Liver (tissue), 9 donors: ENCODE results near the gene IFT80. TPM values are rescaled to one million over a fixed set of nuclear protein-coding genes. Genes with fewer than 3 reads are reported as not detected.

ENCODE experiments used
- DNase-seq: peaks from one replicate; pipeline ENCODE4 v3.0.0-alpha.2; 2017; ENCODE audit warnings: low spot score
- H3K27ac ChIP-seq, 2 donors: one replicate each; pipeline ENCODE4 v1.7.0; 2013; ENCODE audit warnings: inconsistent platforms in 2 of 2, low read length in 2 of 2, control low read depth in 1 of 2, low read depth in 1 of 2, mild to moderate bottlenecking in 1 of 2
- H3K27me3 ChIP-seq, 4 donors: one replicate each; pipeline versions ENCODE4 v1.6.1 to v1.7.0; 2013; ENCODE audit warnings: low read length in 3 of 4, inconsistent platforms in 1 of 4, mild to moderate bottlenecking in 1 of 4, moderate library complexity in 1 of 4; ENCODE audit not compliant: control insufficient read depth in 4 of 4, insufficient read depth in 4 of 4
- H3K36me3 ChIP-seq, 4 donors: one replicate each; pipeline versions ENCODE4 v1.6.1 to v1.7.0; 2013; ENCODE audit warnings: low read length in 3 of 4, mild to moderate bottlenecking in 3 of 4, low read depth in 1 of 4, moderate library complexity in 1 of 4; ENCODE audit not compliant: control insufficient read depth in 4 of 4, insufficient read depth in 3 of 4
- H3K4me1 ChIP-seq, 4 donors: one replicate each; pipeline versions ENCODE4 v1.6.1 to v1.7.0; 2013; ENCODE audit warnings: low read length in 3 of 4, mild to moderate bottlenecking in 3 of 4, moderate library complexity in 1 of 4; ENCODE audit not compliant: control insufficient read depth in 4 of 4, insufficient read depth in 4 of 4
- H3K4me3 ChIP-seq, 3 donors: one replicate each; pipeline versions ENCODE4 v1.6.1 to v1.7.0; 2013; ENCODE audit warnings: low read length in 3 of 3, control low read depth in 1 of 3, low read depth in 1 of 3, mild to moderate bottlenecking in 1 of 3
- H3K9ac ChIP-seq, 2 donors: one replicate each; pipeline ENCODE4 v1.7.0; 2013; ENCODE audit warnings: low read length in 2 of 2, mild to moderate bottlenecking in 2 of 2, moderate library complexity in 2 of 2, control low read depth in 1 of 2, low read depth in 1 of 2
- H3K9me3 ChIP-seq, 4 donors: one replicate each; pipeline versions ENCODE4 v1.6.1 to v1.7.0; 2013; ENCODE audit warnings: low read length in 3 of 4; ENCODE audit not compliant: control insufficient read depth in 4 of 4
- EGR1 ChIP-seq, 2 donors: IDR thresholded peaks; 2 replicates each; pipeline ENCODE4 v1.6.1; 2016 to 2018; ENCODE audit warnings: antibody characterized with exemption in 2 of 2, low read depth in 2 of 2
- FOXA1 ChIP-seq: IDR thresholded peaks from 2 replicates; pipeline ENCODE4 v1.6.1; 2016; ENCODE audit warnings: antibody characterized with exemption
- FOXA2 ChIP-seq: IDR thresholded peaks from 2 replicates; pipeline ENCODE4 v1.6.1; 2016; ENCODE audit warnings: antibody characterized with exemption
- GABPA ChIP-seq, 2 donors: IDR thresholded peaks in 1 of 2; conservative IDR thresholded peaks in 1 of 2; 2 replicates each; pipeline ENCODE4 v1.6.1; 2016; ENCODE audit warnings: antibody characterized with exemption in 2 of 2, mild to moderate bottlenecking in 1 of 2, moderate library complexity in 1 of 2
- HNF4A ChIP-seq, 2 donors: conservative IDR thresholded peaks; 2 replicates each; pipeline ENCODE4 v1.6.1; 2016; ENCODE audit warnings: antibody characterized with exemption in 2 of 2, mild to moderate bottlenecking in 2 of 2
- HNF4G ChIP-seq: IDR thresholded peaks from 2 replicates; pipeline ENCODE4 v1.6.1; 2016; ENCODE audit warnings: antibody characterized with exemption
- JUND ChIP-seq, 2 donors: IDR thresholded peaks; 2 replicates each; pipeline ENCODE4 v1.6.1; 2016; ENCODE audit warnings: antibody characterized with exemption in 2 of 2
- NR2F2 ChIP-seq: IDR thresholded peaks from 2 replicates; pipeline ENCODE4 v1.6.1; 2016; ENCODE audit warnings: antibody characterized with exemption
- RAD21 ChIP-seq, 2 donors: IDR thresholded peaks; 2 replicates each; pipeline ENCODE4 v1.6.1; 2016; ENCODE audit warnings: antibody characterized with exemption in 2 of 2, mild to moderate bottlenecking in 2 of 2
- REST ChIP-seq: IDR thresholded peaks from 2 replicates; pipeline ENCODE4 v1.6.1; 2016; ENCODE audit warnings: antibody characterized with exemption, mild to moderate bottlenecking
- RXRA ChIP-seq, 2 donors: IDR thresholded peaks; 2 replicates each; pipeline ENCODE4 v1.6.1; 2017 to 2018; ENCODE audit warnings: antibody characterized with exemption in 2 of 2, mild to moderate bottlenecking in 1 of 2
- SP1 ChIP-seq: IDR thresholded peaks from 2 replicates; pipeline ENCODE4 v1.6.1; 2018; ENCODE audit warnings: antibody characterized with exemption, mild to moderate bottlenecking
- TAF1 ChIP-seq: conservative IDR thresholded peaks from 2 replicates; pipeline ENCODE4 v1.6.1; 2016; ENCODE audit warnings: antibody characterized with exemption, mild to moderate bottlenecking
- YY1 ChIP-seq: IDR thresholded peaks from 2 replicates; pipeline ENCODE4 v1.6.1; 2016; ENCODE audit warnings: antibody characterized with exemption, mild to moderate bottlenecking
- polyA plus RNA-seq, 2 donors: library from polyadenylated mRNA; stranded (reverse) in 1 of 2; unstranded in 1 of 2; fragments of 200-250 nt in 1 of 2; fragments of >200 nt in 1 of 2; fragmentation: Nextera tagmentation in 1 of 2; extraction: Ambion mirVana in 1 of 2; gene quantifications; one replicate each; pipeline versions ENCODE4 v1.2.1 to v1.2.3, GENCODE V29; 2013 to 2015
- total RNA-seq, 2 donors: library from RNA; depleted of rRNA; stranded (reverse); fragments of >200 nt; gene quantifications; one replicate each; pipeline ENCODE4 v1.2.3, GENCODE V29; 2014
- TF ChIP-seq, protein P1 (sequence below): IDR thresholded peaks from 2 replicates; pipeline ENCODE4 v1.6.1; 2016; ENCODE audit warnings: antibody characterized with exemption
- TF ChIP-seq, protein P2 (sequence below): IDR thresholded peaks from 2 replicates; pipeline ENCODE4 v1.6.1; 2016; ENCODE audit warnings: antibody characterized with exemption
- TF ChIP-seq, protein P3 (sequence below): fragments of 150-350 bp; IDR thresholded peaks from 2 replicates; pipeline ENCODE4 v1.5.1; 2017; ENCODE audit warnings: improper control_type of control experiment, low read depth, low read length; ENCODE audit not compliant: missing input control
- TF ChIP-seq, protein P4 (sequence below): IDR thresholded peaks from 2 replicates; pipeline ENCODE4 v1.6.1; 2016; ENCODE audit warnings: antibody characterized with exemption
- donor health status: healthy.
- donor health status: healthy.
- donor health status: healthy.
- donor health status: healthy.
- donor health status: healthy.

Gene IFT80
- total and polyA plus RNA-seq, 4 donors: 3.5 to 15.7 (median 8.3) TPM

DNA sequence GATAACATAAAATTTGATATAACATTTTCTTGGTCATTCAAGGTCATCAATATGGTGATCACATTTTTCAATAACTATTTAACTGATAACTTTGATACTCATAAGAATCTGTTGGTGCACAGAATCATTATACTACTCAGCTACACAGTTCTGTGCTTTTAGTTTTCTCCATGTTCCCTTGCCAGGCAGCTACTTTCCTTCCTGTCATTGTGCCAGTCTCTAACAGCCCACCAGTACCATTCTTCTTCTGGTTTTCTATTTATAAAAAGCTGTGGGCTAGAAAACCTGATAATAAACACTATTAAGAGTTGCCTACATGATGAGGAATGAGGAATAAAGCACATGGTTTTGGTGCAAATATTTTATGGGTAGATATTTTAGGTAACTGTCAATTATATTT is 96.2 kb downstream of the IFT80 start:
- TF ChIP-seq RAD21 (IDR thresholded peaks at IDR 0.05): no peak
- TF ChIP-seq RXRA (IDR thresholded peaks at IDR 0.05): no peak
- TF ChIP-seq NR2F2: no peak
- no peak for TF ChIP-seq FOXA2
- TF ChIP-seq, protein P1, sequence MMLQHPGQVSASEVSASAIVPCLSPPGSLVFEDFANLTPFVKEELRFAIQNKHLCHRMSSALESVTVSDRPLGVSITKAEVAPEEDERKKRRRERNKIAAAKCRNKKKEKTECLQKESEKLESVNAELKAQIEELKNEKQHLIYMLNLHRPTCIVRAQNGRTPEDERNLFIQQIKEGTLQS: no peak
- TF ChIP-seq JUND (IDR thresholded peaks at IDR 0.05): no peak
- TF ChIP-seq FOXA1: no peak
- TF ChIP-seq YY1: no peak
- TF ChIP-seq SP1: no peak
- TF ChIP-seq, protein P2, sequence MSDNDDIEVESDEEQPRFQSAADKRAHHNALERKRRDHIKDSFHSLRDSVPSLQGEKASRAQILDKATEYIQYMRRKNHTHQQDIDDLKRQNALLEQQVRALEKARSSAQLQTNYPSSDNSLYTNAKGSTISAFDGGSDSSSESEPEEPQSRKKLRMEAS: no peak
- TF ChIP-seq, protein P3, sequence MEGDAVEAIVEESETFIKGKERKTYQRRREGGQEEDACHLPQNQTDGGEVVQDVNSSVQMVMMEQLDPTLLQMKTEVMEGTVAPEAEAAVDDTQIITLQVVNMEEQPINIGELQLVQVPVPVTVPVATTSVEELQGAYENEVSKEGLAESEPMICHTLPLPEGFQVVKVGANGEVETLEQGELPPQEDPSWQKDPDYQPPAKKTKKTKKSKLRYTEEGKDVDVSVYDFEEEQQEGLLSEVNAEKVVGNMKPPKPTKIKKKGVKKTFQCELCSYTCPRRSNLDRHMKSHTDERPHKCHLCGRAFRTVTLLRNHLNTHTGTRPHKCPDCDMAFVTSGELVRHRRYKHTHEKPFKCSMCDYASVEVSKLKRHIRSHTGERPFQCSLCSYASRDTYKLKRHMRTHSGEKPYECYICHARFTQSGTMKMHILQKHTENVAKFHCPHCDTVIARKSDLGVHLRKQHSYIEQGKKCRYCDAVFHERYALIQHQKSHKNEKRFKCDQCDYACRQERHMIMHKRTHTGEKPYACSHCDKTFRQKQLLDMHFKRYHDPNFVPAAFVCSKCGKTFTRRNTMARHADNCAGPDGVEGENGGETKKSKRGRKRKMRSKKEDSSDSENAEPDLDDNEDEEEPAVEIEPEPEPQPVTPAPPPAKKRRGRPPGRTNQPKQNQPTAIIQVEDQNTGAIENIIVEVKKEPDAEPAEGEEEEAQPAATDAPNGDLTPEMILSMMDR: no peak
- TF ChIP-seq HNF4G: no peak
- no peak for TF ChIP-seq HNF4A (conservative IDR thresholded peaks at IDR 0.05)
- no peak for TF ChIP-seq EGR1 (IDR thresholded peaks at IDR 0.05; ENCODE audit: low read depth in 2 of 2)
- Histone ChIP-seq H3K4me1 (no peaks in the 10 kb centered on the region), H3K27ac (no peak overlapping the region), H3K27me3 (no peaks in the 10 kb centered on the region), H3K9ac (no peak overlapping the region), H3K4me3 (no peak overlapping the region), H3K9me3 (no peaks in the 10 kb centered on the region), H3K36me3 (peaks cover 0 to 5% (median 0%) of the 10 kb centered on the region in 4 donors)
- no peak for DNase-seq

DNA sequence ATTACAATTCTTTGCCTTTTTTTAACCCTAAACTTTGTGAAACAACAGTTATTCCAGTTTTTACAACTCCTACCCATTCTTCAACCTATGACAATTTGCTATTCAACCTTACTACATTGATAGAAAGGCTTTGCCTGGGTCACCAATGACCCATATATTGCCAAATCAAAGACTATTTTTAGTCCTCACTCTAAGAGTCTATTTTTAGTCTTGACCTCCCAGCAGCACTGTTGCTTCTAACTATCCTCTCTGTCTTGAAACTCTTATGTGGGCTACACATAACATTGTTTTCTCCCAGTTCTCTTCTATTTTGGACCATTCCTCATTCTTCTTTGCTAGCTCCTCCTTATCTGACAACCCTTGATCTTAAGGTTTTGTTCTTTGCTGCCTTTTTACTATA is 102.4 kb downstream of the IFT80 start:
- H3K27ac ChIP-seq: no peak overlapping the region
- H3K36me3 ChIP-seq: no peaks in the 10 kb centered on the region
- no peak for DNase-seq
- H3K27me3 ChIP-seq: no peaks in the 10 kb centered on the region
- no peak overlapping the region for H3K4me3 ChIP-seq
- TF ChIP-seq, protein P2: no peak
- no peak for TF ChIP-seq YY1
- no peak for TF ChIP-seq HNF4G
- TF ChIP-seq HNF4A (conservative IDR thresholded peaks at IDR 0.05): peak; percentile 37 to 46
- TF ChIP-seq, protein P3: no peak
- TF ChIP-seq FOXA2: no peak
- peak; percentile 59 for TF ChIP-seq RXRA (IDR thresholded peaks at IDR 0.05)
- TF ChIP-seq NR2F2: no peak
- TF ChIP-seq, protein P1: no peak
- TF ChIP-seq REST: no peak
- no peak for TF ChIP-seq TAF1
- TF ChIP-seq GABPA (IDR thresholded peaks at IDR 0.05 in 1 of 2, conservative IDR thresholded peaks at IDR 0.05 in 1 of 2): no peak
- TF ChIP-seq FOXA1: no peak
- TF ChIP-seq, protein P4, sequence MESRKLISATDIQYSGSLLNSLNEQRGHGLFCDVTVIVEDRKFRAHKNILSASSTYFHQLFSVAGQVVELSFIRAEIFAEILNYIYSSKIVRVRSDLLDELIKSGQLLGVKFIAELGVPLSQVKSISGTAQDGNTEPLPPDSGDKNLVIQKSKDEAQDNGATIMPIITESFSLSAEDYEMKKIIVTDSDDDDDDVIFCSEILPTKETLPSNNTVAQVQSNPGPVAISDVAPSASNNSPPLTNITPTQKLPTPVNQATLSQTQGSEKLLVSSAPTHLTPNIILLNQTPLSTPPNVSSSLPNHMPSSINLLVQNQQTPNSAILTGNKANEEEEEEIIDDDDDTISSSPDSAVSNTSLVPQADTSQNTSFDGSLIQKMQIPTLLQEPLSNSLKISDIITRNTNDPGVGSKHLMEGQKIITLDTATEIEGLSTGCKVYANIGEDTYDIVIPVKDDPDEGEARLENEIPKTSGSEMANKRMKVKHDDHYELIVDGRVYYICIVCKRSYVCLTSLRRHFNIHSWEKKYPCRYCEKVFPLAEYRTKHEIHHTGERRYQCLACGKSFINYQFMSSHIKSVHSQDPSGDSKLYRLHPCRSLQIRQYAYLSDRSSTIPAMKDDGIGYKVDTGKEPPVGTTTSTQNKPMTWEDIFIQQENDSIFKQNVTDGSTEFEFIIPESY: no peak
- no peak for TF ChIP-seq SP1
- no peak for TF ChIP-seq EGR1 (IDR thresholded peaks at IDR 0.05; ENCODE audit: low read depth in 2 of 2)
- peak in 1 of 2 donors; percentile 18 for TF ChIP-seq RAD21 (IDR thresholded peaks at IDR 0.05)
- peak in 1 of 2 donors; percentile 13 for TF ChIP-seq JUND (IDR thresholded peaks at IDR 0.05)
- H3K9me3 ChIP-seq: no peaks in the 10 kb centered on the region
- no peak overlapping the region for H3K9ac ChIP-seq
- H3K4me1 ChIP-seq: peaks cover 5 to 11% (median 5%) of the 10 kb centered on the region in 4 donors
